NCI-H2196 (cell line): ENCODE measurements around the gene DGKD.

ENCODE experiments used
- DNase-seq: peaks from one replicate; lab custom pipeline; 2025; ENCODE audit not compliant: unreplicated experiment; lab: John Stamatoyannopoulos, UW

The DGKD gene

DNA sequence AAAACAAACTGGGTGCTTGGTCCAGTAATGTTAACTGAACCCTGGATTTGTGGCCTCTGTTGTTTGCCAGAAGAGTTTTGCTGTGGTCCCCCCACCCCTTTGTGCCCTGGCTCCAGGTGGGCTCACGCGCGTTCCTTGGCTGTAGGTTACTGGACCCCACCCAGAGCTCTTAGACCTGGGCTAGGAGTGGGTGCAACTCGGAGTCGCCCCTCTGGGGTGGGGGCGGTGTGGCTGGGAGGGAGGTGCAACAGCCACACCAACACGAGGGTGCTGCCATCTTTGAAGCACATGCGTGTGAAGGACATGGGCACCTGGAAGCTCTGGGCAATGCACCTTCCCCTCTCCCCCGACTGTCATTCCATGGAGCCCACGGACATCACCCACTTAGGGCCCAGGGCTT, 119.6 kb downstream of the DGKD start:
- no peak for DNase-seq

DNA sequence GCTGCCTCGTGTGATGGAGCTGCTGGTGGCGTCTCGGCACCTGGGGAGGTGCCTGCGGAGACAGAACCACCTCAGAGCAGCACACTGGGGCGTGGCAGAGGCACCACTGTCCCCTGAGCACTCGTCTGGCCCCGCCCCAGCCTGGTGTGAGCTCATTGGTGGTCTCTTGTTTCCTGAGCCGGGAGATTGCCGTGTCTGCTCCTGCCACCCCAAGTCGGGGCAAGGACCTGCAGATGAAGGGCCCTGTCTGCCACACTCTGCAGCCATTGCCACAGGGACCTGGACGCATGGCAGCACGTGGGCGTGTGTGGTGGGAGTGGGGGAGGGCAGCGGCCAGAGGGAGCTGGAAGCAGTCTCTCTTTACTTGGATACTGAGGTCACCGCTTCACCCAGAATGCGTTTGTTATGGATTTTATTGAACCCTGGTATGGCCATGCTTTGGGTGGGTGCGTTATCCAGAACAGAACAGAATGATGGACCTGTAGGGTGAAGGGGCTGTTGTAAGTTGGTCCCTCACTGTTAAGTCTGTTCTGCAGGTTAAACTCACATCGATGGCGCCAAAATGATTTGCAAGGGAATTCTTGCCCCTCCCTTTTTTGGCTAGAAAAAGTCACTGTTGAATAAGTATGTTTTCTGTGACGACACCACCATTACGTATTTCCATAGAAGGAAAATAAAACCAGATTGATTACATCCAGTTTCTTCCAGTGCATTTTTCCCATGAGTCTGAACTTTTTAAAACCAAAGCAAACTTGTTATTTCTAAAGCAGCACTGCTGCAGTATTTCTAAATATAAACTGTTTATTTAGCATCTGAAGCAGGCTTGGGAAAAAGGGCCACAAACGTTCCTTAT, 120.2 kb downstream of the DGKD start:
- DNase-seq = no peak

DNA sequence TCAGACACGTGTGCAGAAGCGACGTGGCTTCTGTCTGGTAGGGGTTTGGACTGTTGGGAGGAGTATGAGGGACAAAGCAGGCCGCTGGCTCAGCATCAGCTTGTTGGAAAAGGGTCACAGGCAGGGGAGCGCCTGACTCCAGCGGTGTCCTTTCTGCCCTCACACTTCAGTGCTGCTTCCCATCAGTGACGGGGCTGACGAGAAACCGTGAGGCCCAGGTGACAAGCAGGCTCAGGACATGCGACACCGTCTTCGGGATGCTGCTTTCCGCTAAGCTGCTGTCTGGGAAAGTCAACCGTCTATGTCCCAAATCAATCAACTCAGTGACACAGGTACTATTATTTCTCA, 121.7 kb downstream of the DGKD start:
- DNase-seq = no peak

DNA sequence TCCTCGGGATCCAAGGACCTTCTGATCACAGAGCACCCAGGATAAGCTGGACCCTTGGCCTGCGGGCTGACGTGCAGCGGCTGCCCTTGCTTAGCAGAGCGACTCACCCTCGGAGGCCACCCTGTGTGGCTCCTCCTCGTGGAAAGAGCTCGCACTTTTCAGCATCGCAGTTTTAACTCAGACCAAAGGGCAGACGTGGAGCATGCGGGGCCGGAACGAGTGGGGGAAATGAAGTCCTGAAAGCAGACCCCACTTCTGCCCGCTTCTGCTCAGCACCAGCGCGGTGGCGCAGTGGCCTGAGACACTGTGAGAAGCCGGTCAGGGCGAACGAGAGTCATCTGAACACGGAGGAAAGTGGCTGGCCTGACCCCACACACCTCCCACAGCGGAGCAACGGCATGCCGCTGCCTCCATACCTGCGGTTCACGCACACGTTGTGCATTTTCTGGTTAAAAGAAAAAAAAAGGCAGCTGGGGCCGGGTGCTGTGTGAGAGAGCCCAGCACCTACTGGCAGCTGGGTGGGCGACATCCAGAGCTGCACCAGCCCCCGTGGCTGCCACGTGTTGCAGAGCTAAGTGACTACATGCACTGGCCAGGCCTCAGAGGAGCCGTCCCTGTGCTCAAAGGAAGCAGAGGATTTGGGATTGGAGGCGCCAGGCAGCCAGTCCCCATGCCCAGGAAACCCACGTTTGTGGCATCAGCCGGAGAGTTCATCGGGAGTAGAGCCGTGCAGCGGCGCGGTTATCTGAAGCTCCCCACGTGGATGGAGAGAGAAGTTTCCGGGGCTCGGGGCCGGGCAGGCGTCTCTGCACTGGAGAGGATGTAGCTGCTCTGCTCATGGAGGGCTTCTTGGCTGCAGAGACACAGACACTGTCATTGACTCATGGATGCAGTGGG, 122.6 kb downstream of the DGKD start:
- DNase-seq = no peak

DNA sequence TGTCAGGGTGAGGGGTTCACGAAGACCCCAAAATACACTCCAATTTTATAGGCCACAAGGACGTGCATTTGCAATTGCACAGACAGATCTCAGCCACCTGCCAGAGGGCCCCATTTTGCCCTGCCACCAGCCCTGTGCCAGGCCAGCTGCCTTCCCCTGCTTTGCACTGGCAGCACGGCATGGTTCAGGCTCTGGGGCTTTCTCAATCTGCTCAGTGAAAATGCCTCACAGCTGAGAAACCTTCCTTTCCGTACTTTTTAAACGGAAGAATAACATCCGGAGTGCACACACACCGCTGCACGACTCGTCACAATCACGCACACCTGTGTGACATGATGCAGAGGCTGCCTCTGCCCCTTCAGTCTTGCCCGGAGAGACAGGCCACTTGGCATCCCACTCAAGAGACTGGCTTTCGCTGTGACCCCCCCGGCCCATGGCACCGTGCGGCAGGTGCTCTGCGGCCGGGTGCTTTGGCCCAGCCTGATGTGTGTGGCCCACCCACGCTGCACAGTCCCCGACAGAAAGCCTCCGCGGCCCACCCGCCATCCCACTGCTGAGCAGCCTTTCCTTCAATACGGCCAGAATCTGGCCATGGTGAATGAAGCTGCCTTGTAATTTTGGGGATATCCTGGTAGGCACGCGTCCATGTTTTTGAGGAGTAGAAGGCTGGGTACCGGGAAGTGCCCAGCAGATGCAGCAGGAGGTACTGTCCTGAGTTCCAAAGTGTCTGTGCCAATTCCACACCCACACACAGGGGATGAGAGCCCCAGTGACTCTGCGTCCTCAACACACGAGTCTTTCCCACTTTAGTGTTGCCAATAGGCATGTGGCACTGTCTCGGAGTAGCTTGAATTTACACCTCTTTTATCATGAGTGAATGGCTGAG, 123.5 kb downstream of the DGKD start:
- DNase-seq = no peak

DNA sequence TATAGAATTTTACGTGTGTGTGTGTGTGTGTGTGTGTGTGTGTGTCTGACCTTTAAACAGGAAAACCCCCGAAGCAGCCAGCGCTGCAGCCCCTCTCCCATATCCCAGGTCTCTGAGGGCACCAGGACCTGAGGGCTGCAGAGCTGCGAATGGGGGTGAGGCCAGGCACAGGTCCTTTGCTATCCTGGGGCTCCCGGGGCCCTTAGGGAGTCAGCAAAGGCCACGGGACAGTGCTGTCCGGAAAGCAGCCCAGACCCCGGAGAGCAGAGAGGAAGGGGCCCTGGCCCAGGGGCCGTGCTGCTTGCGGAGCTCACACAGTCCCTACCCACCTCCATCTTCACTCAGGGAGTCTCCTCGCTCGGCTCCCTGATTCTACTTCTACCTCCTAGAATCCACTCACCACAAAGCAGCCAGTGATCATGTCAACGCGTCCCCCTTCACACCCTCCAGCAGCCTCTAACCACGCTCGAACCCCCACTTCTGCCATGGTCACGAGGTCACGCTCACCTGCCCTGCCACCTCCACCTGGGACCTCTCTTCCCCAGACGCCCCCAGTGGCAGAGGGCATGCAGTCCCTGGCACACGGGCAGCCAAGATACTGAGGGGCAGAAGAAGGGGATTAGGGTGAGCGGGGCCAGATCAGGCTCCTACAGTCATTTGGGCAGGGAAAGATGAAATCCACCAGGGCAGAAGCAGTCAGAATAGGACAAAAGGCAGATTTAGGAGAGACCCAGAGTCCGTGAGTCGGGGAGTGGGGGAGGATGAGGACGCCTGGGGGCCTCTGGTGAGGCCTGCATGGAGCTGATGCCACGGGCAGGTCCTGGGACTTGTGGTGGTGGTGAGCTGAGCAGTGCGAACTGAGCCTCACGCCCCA, 125.6 kb downstream of the DGKD start:
- no peak for DNase-seq

DNA sequence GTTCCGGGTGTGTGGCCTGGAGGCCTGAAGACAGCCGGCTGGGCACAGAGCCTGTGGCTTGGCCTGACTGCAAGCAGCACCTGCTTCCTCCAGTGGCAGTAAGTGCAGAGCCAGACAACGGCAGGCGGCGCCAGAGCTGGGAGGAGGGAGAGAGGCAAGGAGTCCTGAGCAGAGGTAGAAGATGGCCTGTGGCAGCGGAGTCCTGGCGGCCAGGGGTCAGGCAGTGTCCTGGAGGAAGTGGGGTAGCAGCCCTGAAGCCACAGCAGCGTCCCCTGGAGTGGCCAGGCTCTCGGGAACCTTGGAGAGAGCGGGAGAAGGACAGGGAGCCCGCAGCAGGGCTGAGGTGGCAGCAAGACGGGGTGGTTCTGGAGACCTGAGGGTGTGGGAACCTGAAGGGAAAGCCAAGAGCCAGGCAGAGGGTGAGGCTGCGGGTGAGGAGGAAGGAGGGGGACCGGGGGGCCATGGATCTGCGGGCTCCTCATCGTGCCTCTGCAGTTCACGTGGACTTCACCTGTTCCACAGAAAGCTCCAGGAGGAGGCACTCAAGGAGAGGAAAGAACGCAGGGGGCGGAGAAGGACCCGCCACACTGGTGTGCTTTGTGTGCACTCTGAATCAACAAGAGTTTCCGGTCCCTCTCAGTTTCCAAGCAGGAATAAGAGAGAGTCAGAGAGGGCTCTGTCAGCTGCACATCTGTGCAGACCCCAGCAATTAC, 126.4 kb downstream of the DGKD start:
- peak; percentile 77 for DNase-seq

DNA sequence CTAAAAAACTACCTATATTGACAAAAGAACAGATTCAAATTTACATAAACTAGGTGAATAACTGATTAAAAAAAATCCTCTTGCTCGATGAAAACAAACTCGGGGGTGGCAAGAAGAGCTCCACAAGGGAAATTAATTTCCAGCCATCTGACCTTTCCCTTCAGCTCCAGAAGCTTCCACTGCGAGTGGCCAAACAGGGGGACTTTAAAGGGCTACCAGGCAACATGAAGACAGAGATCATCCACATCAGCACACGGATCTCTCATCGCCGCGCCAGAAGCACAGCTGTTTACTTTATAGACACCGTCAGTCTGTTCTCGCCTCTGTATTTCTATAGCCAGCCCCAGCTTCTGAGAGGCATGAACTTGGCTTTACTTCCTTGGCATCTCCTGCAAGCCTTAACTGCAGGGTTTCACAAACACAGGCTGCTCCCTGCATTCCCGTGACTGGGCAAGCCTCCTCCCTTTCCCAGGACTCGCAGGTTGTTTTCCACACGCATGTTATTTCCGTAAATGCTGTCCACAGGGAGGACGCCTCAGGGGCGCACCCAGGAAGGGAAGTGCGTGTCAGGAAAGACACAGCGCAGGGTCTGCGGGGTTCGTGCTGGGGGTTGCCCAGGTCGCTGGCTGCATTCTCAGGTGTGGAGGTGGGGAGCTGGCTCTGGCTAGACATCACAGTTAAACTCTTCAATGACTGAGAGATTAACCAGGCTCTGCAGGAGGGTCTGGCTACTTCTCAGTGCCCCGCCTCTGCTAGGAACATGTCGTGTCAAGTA, 127.3 kb downstream of the DGKD start:
- DNase-seq = no peak

DNA sequence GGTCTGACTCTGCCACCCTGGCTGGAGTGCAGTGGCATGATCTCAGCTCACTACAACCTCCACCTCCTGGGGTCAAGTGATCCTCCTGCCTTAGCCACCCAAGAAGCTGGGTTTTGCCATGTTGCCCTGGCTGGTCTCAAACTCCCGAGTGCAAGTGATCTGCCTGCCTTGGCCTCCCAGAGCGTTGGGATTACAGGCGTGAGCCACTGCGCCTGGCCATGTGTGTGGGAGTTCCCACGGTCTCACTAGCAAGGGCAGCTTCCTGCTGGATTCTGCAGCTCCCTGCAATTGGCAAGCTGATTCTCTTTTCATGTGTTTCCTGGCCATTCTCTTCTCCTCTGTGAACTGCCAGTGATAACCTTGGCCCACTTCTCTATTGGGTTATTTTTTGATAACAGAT, 128.3 kb downstream of the DGKD start:
- DNase-seq = no peak

DNA sequence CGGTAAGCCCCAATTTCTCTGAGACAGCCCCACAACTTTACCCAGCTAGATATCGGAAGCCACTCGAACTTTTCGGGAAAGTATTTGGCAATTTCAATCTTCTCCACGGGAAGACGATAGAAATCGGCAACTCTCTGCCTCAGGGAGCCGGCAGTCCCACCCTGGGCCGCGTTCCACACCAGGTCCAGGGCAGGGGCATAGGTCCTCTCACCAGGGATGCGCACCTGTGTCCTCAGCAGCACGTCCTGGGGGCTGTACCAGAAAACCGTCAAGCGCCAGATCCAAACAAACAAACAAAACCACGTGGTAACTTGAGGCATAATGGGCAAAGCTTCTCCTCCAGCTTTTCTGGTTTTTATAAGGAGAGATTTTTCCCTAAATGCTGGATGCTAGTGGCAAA, 131.4 kb downstream of the DGKD start:
- no peak for DNase-seq

DNA sequence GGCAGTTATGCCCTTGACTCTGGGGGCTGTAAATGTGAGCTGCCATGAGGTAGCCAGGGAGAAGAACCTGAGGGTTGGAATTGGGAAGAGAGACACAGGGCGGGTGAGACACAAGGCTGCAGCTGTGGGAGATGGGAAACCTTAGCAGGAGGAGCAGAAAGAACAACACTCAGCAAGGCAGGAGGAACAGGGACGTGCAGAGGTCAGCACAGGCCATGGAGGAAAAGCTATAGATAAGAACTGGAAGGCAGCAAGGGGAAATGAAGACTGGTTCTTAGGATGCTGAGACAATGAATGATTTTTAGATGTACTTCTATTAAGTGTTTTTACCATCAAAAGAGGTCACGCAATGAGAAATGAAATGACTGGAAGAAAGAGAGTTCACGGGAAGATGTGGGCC, 132.1 kb downstream of the DGKD start:
- no peak for DNase-seq

DNA sequence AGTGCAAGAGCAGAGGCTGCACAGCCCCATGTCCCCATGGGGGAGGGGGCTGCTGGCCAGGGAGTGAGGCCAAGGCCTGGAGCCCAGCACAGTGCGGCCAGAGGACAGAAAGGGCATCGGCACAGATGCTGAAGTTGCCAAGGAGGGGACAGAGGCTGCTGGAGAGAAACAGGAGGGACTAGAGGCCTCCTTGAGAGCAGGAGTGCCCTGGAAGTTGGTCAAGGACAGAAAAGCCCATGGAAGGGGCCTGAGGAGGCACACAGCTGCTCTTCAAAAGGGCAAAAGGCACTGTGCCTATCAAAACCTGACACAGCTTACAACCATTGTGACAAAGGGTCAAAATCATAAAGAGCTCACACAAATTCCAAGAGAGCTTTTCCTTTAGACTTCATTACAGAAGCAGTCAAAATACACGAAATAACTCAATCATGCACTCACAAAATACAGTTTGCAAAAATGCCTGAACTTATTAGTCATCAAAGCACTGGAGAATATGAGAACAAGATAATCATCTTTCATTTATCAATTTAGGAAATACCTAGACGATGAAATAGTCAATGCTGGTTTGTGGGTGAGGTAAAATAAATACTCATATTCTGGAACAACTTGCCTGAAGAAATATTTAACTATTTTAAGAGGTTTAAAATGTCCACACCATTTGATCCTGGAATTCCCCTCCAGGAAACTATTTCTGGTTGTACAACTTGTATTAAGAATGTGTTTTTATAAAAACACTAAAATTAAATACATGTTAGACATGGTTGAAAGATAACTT, 132.7 kb downstream of the DGKD start:
- no peak for DNase-seq

DNA sequence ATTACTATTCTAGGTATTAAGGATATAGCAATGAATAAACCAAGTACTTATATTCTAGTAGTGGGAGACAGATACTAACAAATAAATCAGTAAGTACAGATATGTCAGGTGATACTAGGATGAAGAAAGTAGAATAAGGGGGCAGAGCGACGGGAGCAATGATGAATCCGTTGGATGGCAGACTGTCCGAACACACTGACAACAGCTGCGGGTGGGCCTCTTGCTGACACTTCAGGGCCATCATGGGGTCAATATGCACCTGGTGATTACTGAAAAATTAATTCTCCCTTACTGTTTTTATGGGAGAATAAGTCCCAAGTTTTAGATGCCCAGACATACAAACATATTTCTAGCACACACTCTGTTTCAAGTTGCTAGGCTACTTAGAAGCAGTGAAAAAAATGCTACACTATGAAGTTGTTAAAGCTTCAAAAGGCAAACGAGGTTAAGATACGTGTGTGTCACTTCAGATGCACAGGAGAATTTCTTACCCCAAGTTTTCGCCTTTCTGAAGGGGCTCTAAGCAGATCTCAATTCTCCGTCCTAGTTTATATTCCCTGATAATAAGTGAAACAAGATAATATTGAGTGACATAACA, 133.6 kb downstream of the DGKD start:
- DNase-seq = no peak

DNA sequence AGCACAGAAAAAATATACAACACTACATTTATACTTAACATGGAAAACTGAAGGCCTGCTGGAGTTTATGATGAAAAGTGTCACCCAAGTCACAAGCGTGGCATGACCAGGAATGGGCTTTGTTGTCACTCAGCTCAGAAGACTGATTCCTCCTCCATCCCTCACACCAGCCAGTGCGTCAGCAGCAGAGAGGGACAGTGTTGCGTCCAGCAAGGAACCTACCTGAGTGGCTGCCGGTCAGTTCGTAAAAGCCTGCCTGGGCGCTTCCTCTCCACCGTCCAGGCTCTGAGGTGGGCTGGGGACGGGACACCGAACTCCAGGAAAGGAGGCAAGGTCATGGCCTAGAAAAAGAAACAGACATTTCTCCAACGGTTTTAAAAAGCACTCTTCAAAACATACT, 134.8 kb downstream of the DGKD start:
- no peak for DNase-seq

DNA sequence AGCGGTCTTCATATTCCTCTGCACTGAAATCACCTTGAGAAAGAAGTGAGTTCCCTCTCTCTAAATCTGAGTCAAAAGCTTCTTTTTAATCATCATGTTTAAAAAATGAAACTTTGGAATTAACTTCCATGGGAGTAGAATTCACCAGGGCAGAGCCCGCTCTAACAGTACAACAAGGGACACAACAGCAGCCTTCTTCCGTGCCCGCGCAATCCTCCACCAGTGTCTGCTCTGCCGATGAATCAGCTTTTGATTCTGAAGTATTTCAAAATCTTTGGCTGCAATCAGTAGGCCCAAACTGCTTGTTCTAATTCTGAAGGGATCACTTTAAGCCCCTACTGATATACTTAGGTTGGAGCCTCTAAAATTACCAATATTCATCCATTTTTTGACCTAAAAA, 135.4 kb downstream of the DGKD start:
- no peak for DNase-seq

DNA sequence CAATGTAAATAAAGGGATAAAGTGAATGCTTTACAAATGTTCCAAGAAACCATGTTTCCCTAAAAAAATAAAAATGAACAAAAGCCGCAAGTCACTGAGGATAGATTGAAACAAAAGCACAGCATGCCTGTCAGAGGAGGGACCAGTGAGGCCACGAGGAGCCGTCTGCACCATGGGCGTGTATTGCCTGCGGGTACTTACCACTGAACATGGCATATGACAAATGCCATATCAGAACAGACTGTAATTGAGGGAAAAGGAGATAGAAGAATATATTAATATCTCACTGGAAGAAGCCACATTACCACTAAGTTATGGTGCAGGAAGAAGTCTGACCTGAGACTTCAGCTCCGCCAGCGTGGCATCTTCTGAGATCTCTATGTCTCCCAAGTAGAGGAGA, 136.5 kb downstream of the DGKD start:
- no peak for DNase-seq

DNA sequence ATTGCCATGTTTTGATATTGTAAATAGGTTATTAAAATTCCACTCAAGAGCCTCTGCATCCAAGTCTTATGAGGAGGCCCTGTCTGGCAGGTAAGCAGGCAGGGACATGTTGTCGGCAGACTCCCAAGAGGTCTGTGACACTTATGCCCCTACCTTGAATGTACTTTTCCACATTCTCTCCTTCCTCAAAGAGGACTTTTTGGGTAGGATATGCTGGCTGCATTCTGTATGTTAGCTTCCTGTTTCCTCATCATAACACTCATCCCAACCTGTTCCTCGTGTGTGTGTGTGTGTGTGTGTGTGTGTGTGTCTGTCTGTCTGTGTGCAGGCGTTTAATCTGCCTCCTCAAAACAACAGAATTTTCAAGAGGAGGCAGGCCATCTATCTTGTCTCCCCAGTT, 137.0 kb downstream of the DGKD start:
- no peak for DNase-seq

DNA sequence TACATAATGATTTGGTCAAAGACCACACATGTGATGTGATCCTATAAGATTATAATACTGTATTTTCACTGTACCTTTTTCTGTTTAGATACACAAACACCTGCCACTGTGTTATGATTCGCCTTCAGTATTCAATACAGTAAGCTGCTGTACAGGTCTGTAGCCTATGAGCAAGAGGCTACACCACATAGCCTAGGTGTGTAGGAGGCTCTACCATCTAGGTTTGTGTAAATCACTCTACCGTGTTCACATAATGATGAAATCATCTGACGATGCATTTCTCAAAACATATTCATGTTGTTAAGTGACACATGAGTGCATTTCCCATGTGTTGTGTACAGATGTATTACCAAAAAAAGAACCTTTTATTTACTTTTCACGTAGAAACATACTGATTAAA, 137.8 kb downstream of the DGKD start:
- DNase-seq = no peak
